Uterus (tissue), 4 donors: ENCODE data around the gene ABCA12. TPM values are rescaled to one million over a fixed set of nuclear protein-coding genes. Genes with fewer than 3 reads are reported as not detected.

Experiments
- DNase-seq, 2 donors: peaks; one replicate each; pipeline ENCODE4 v3.0.0-alpha.2; 2019 to 2020
- H3K27ac ChIP-seq, 2 donors: fragments of 200-600 bp; sonication (generic); 1 replicate in 1 of 2; 2 replicates in 1 of 2; pipeline ENCODE4 v1.5.1; 2016 to 2018
- H3K27me3 ChIP-seq, 2 donors: fragments of 200-600 bp; sonication (generic); one replicate each; pipeline ENCODE4 v1.5.1; 2018 to 2019; ENCODE audit warnings: control low read depth in 1 of 2
- H3K36me3 ChIP-seq, 2 donors: fragments of 200-600 bp; sonication (generic); one replicate each; pipeline ENCODE4 v1.5.1; 2019; ENCODE audit warnings: control low read depth in 1 of 2
- H3K4me1 ChIP-seq, 2 donors: fragments of 200-600 bp; sonication (generic); one replicate each; pipeline ENCODE4 v1.5.1; 2018 to 2019; ENCODE audit warnings: control low read depth in 1 of 2
- H3K4me3 ChIP-seq, 2 donors: fragments of 200-600 bp; sonication (generic); 1 replicate in 1 of 2; 2 replicates in 1 of 2; pipeline ENCODE4 v1.5.1; 2018 to 2019; ENCODE audit warnings: mild to moderate bottlenecking in 1 of 2
- H3K9me3 ChIP-seq, 2 donors: fragments of 200-600 bp; sonication (generic); one replicate each; pipeline ENCODE4 v1.5.1; 2019; ENCODE audit warnings: control low read depth in 1 of 2
- CTCF ChIP-seq, 4 experiments: fragments of 200-600 bp in 2 of 4; fragments of 450-650 bp in 2 of 4; sonication (generic) in 2 of 4; IDR thresholded peaks; one replicate each; pipeline ENCODE4 v1.5.1; 2016 to 2019; ENCODE audit warnings: antibody characterized with exemption in 4 of 4, mild to moderate bottlenecking in 2 of 4, moderate library complexity in 1 of 4
- POLR2A ChIP-seq, 2 donors: fragments of 450-650 bp; IDR thresholded peaks; one replicate each; pipeline ENCODE4 v1.6.1; 2016; ENCODE audit warnings: antibody characterized with exemption in 2 of 2, mild to moderate bottlenecking in 1 of 2, moderate library complexity in 1 of 2
- intact Hi-C: fragments of 100-400 bp; cut with DNase I; formaldehyde crosslinking; loops from one replicate; pipeline ENCODE4 v1.15.1; 2023; ENCODE audit warnings: low total_unique reads
- total RNA-seq, 4 donors: library from RNA; depleted of rRNA in 3 of 4; stranded (reverse); fragments of >200 nt in 3 of 4; gene quantifications; one replicate each; pipeline versions ENCODE4 v1.1.0 to v1.2.4, GENCODE V29; 2014 to 2023
- donor health status: DM: yes; HTN: yes; CAD: no.

ABCA12 gene
- under 1 TPM in 1 of 4 donors, not detected in 3; 0.14 TPM for total RNA-seq

DNA sequence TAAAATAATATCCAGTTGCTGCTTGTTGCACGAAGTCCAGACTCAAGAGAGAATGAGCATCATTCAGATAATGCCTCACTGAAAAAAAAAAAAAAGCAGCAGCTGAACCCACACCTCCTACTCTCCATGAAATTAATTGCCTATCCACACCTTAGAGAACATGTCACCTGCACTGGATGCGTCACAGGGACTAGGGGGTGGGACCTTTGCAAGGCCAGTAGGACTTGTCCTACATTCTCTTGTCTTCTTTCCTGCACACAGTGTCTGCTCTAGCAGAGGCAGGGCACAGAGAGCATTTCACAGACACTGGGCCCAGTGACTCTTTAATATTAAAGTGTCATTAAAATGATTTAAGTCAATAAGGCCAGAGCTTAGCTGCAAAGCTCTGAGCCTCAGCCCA is at the start of gene ABCA12:
TSS of gene ABCA12 (minus strand) at position 148 of the 400 bp plus-strand sequence. CDS start 418 bp downstream, outside the sequence.
- no peak within 1 kb of the TSS for H3K27ac ChIP-seq
- TF ChIP-seq CTCF (IDR thresholded peaks at IDR 0.05) (no peak), POLR2A (IDR thresholded peaks at IDR 0.05) (no peak)
- no peaks in the 10 kb centered on the region for H3K27me3 ChIP-seq
- H3K4me3 ChIP-seq, result no peak within 1 kb of the TSS
- H3K36me3 ChIP-seq, result no peaks in the 10 kb centered on the region
- intact Hi-C loops, result no loop called here
- no peaks in the 10 kb centered on the region for H3K9me3 ChIP-seq
- H3K4me1 ChIP-seq, result no peaks in the 10 kb centered on the region
- DNase-seq, result no peak

DNA sequence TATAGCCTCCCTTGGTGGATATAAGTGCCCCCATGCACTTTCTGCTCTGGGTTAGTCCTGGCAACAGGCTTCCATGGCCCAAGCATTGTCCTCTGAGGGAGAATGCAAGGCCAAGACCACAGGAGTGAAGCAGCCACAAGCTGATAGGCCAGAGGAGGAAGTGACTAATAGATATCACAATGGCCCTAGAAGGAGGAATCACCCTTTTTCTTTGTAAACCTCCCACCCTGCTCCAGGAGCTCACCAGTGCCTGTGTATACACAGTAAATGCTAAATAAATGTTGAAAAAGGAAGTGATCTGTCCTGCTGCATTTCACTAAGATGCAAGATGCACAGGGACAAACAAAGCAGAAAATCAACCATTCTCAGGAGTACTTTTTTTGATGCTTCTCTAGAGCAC is 49.7 kb upstream of the ABCA12 start:
- Histone ChIP-seq H3K4me1 (no peaks in the 10 kb centered on the region), H3K9me3 (no peaks in the 10 kb centered on the region), H3K27ac (no peak overlapping the region), H3K27me3 (no peaks in the 10 kb centered on the region), H3K36me3 (no peaks in the 10 kb centered on the region), H3K4me3 (no peak overlapping the region)
- no peak for DNase-seq
- no peak for TF ChIP-seq POLR2A (IDR thresholded peaks at IDR 0.05)
- no peak for TF ChIP-seq CTCF (IDR thresholded peaks at IDR 0.05)
- intact Hi-C loops, result no loop called here

GRCh38 chr2:215186021-215186420 is 47.6 kb upstream of the ABCA12 start:
- Histone ChIP-seq H3K4me3 (no peak overlapping the region), H3K27ac (no peak overlapping the region), H3K9me3 (no peaks in the 10 kb centered on the region), H3K4me1 (no peaks in the 10 kb centered on the region), H3K27me3 (no peaks in the 10 kb centered on the region), H3K36me3 (no peaks in the 10 kb centered on the region)
- intact Hi-C loops, result no loop called here
- no peak for TF ChIP-seq POLR2A (IDR thresholded peaks at IDR 0.05)
- TF ChIP-seq CTCF (IDR thresholded peaks at IDR 0.05), result no peak
- DNase-seq, result no peak

DNA sequence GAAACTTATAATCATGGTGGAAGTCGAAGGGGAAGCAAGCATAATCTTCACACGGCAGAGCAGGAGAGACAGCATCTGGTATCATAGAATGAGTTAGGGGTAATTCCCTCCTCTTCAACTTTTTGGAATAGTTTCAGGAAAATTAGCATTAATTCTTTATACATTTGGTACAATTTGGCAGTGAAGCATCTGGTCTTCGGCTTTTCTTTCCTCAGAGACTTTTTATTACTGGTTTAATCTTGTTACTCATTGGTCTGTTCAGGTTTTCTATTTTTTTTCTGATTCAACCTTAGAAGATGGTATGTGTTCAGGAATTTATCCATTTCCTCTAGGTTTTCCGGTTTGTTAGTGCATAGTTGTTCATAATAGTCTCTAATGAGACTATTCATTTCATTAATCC is 39.7 kb upstream of the ABCA12 start:
- no peak overlapping the region for H3K4me3 ChIP-seq
- intact Hi-C loops, result no loop called here
- H3K36me3 ChIP-seq, result no peaks in the 10 kb centered on the region
- H3K27ac ChIP-seq, result no peak overlapping the region
- TF ChIP-seq CTCF (IDR thresholded peaks at IDR 0.05) (no peak), POLR2A (IDR thresholded peaks at IDR 0.05) (no peak)
- no peaks in the 10 kb centered on the region for H3K27me3 ChIP-seq
- H3K4me1 ChIP-seq, result no peaks in the 10 kb centered on the region
- DNase-seq, result no peak
- H3K9me3 ChIP-seq, result no peaks in the 10 kb centered on the region

DNA sequence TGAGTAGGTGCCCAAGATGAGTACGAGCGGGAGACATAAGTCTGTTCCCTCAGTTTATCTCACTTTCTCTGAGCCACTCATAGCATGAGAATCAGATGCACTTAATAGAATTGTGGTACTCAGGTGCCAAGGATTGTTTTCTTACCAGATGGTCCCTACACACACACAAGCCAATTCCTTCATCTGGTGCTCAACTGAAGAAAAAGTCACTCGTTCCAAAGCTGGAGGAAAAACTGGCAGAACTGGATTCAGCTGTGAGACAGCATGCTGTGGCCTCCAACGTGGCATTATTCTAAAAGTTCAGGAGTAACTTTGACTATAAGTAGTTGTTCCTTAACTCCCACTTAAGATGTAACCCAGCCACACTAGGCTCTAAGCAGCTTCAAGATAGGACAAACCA is 33.4 kb upstream of the ABCA12 start:
- intact Hi-C loops, result no loop called here
- Histone ChIP-seq H3K27ac (no peak overlapping the region), H3K9me3 (no peaks in the 10 kb centered on the region), H3K4me1 (no peaks in the 10 kb centered on the region), H3K4me3 (no peak overlapping the region), H3K27me3 (no peaks in the 10 kb centered on the region), H3K36me3 (no peaks in the 10 kb centered on the region)
- no peak for DNase-seq
- TF ChIP-seq POLR2A (IDR thresholded peaks at IDR 0.05), result no peak
- TF ChIP-seq CTCF (IDR thresholded peaks at IDR 0.05), result no peak
